Lung (tissue), 12 donors: ENCODE data around the gene GLRX2. TPM values are rescaled to one million over a fixed set of nuclear protein-coding genes. Genes with fewer than 3 reads are reported as not detected.
A peak's percentile ranks its signal among the peaks of the same experiment; 100 is the strongest.
"Not testable (repeated sequence)": the region's sequence is repeated elsewhere in the genome, so short reads cannot be mapped to it uniquely, and the experiment has no call there.

ENCODE experiments used
- ATAC-seq: fragments of 200-7000 bp; cut with Tn5 transposase; one replicate; pipeline ENCODE4 v1.9.1; 2020; ENCODE audit warnings: moderate number of reproducible peaks; ENCODE audit not compliant: insufficient read depth, low FRiP score
- DNase-seq, 3 donors: peaks; one replicate each; pipeline ENCODE4 v3.0.0-alpha.2; 2013 to 2017
- H3K27ac ChIP-seq, 2 donors: one replicate each; pipeline ENCODE4 v1.5.1; 2013; ENCODE audit warnings: mild to moderate bottlenecking in 2 of 2, moderate library complexity in 2 of 2, control low read depth in 1 of 2, inconsistent platforms in 1 of 2, low read depth in 1 of 2, low read length in 1 of 2
- H3K27me3 ChIP-seq, 3 donors: one replicate each; pipeline ENCODE4 v1.5.1; 2013; ENCODE audit warnings: low read length in 2 of 3; ENCODE audit not compliant: control insufficient read depth in 3 of 3, insufficient read depth in 3 of 3
- H3K36me3 ChIP-seq, 4 donors: one replicate each; pipeline ENCODE4 v1.5.1; 2013; ENCODE audit warnings: low read length in 4 of 4, mild to moderate bottlenecking in 1 of 4, moderate library complexity in 1 of 4; ENCODE audit not compliant: control insufficient read depth in 4 of 4, insufficient read depth in 4 of 4
- H3K4me1 ChIP-seq, 5 donors: one replicate each; pipeline ENCODE4 v1.5.1; 2013; ENCODE audit warnings: low read length in 5 of 5, mild to moderate bottlenecking in 2 of 5, moderate library complexity in 1 of 5; ENCODE audit not compliant: control insufficient read depth in 5 of 5, insufficient read depth in 5 of 5
- H3K4me3 ChIP-seq: one replicate; pipeline ENCODE4 v1.5.1; 2013; ENCODE audit warnings: mild to moderate bottlenecking, control low read depth, moderate library complexity
- H3K9ac ChIP-seq, 2 donors: one replicate each; pipeline ENCODE4 v1.5.1; 2013; ENCODE audit warnings: low read length in 2 of 2, control low read depth in 1 of 2; ENCODE audit not compliant: insufficient read depth in 1 of 2
- H3K9me3 ChIP-seq, 4 donors: one replicate each; pipeline ENCODE4 v1.5.1; 2013; ENCODE audit warnings: low read length in 3 of 4, mild to moderate bottlenecking in 1 of 4, moderate library complexity in 1 of 4; ENCODE audit not compliant: control insufficient read depth in 4 of 4, insufficient read depth in 3 of 4
- WGBS, 2 donors: extraction: QIAGEN DNeasy Blood & Tissue Kit; methylation state at CpG; one replicate each; pipeline ENCODE4 v1.1.7; 2013; 5-methylcytosine and 5-hydroxymethylcytosine counted together
- polyA plus RNA-seq, 2 donors: library from polyadenylated mRNA; stranded (reverse); fragments of 200-250 nt; gene quantifications; one replicate each; pipeline ENCODE4 v1.2.1, GENCODE V29; 2013
- total RNA-seq, 2 donors: library from RNA; depleted of rRNA in 1 of 2; stranded (reverse); fragments of >200 nt in 1 of 2; gene quantifications; one replicate each; pipeline ENCODE4 v1.2.1, GENCODE V29; 2014 to 2021
- TF ChIP-seq, protein P1 (sequence below): IDR thresholded peaks from 2 replicates; pipeline ENCODE4 v1.5.1; 2012; ENCODE audit warnings: mild to moderate bottlenecking; ENCODE audit errors: control extremely low read depth, extremely low read depth
- donor health status: control.
- donor health status: control.
- donor health status: Bipolar disorder and iron deficiency.
- donor health status: healthy.
- donor health status: DM: yes; HTN: yes; CAD: no.

Gene GLRX2
- total and polyA plus RNA-seq, 4 donors = 6.3 to 19.6 (median 15.1) TPM

DNA sequence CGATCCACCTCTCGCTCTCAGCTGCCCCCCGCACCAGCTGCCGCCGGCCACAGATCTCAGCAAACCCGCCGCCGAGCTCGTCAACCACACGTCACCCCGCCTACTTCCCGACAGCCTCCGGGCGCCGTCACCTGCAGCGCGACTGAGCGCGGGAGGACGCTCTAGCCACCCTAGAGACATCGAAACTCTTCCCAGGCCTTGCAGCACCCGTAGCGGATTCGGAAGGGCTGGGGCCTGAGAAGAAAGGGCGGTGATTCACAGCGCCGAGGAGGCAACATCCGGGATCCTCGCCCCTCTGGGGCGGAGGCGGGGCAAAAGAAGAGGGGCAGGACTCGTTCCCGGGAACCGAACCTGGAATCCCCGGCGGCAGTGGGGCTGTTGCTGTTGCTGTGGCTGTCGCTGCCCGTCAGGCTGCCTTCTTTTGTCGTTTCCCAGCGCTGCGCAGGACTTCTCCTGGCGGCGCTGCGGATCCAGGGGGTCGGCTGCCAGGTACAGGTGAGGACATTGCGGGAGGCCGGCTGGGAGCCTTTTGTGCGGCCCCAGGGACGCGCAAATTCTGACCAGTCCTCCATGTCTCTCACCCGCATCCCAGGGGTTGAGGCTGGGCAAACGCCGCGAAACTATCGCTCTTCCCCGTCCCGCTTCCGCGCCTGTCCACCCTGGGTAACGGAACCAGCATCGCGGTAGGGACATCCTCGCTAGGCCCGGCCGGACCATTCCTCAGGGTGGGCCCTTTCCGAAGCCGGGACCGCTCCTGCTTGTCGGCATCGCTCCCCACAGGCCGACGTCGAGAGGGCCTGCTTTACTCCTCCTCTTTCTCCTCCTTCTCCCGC is 45.7 kb downstream of the GLRX2 start, which contains the start of the genes RO60 and UCHL5:
Gene RO60, plus strand, starts transcription at position 331 of the 833 bp plus-strand sequence. CDS start 9,443 bp downstream, outside the sequence.
Gene UCHL5, minus strand, starts transcription at position 79 of the 833 bp plus-strand sequence. CDS start 100 bp downstream, outside the sequence.
- 0% methylated on average over 70 to 74 of the region's 74 CpGs for WGBS, 2 donors
- Histone ChIP-seq H3K4me1 (peaks cover 1 to 24% (median 8%) of the 10 kb centered on the region in 5 donors), H3K27ac (peak within 1 kb of the TSS; percentile 98), H3K36me3 (peaks cover 0 to 9% (median under 1%) of the 10 kb centered on the region in 4 donors), H3K4me3 (peak within 1 kb of the TSS; percentile 81), H3K9me3 (no peaks in the 10 kb centered on the region), H3K27me3 (no peaks in the 10 kb centered on the region), H3K9ac (peak within 1 kb of the TSS; percentile 98)
- peak; percentile 96 for ATAC-seq
- TF ChIP-seq, protein P1, sequence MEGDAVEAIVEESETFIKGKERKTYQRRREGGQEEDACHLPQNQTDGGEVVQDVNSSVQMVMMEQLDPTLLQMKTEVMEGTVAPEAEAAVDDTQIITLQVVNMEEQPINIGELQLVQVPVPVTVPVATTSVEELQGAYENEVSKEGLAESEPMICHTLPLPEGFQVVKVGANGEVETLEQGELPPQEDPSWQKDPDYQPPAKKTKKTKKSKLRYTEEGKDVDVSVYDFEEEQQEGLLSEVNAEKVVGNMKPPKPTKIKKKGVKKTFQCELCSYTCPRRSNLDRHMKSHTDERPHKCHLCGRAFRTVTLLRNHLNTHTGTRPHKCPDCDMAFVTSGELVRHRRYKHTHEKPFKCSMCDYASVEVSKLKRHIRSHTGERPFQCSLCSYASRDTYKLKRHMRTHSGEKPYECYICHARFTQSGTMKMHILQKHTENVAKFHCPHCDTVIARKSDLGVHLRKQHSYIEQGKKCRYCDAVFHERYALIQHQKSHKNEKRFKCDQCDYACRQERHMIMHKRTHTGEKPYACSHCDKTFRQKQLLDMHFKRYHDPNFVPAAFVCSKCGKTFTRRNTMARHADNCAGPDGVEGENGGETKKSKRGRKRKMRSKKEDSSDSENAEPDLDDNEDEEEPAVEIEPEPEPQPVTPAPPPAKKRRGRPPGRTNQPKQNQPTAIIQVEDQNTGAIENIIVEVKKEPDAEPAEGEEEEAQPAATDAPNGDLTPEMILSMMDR = no peak
- DNase-seq = peak; percentile 98 to 99 (median 99)

DNA sequence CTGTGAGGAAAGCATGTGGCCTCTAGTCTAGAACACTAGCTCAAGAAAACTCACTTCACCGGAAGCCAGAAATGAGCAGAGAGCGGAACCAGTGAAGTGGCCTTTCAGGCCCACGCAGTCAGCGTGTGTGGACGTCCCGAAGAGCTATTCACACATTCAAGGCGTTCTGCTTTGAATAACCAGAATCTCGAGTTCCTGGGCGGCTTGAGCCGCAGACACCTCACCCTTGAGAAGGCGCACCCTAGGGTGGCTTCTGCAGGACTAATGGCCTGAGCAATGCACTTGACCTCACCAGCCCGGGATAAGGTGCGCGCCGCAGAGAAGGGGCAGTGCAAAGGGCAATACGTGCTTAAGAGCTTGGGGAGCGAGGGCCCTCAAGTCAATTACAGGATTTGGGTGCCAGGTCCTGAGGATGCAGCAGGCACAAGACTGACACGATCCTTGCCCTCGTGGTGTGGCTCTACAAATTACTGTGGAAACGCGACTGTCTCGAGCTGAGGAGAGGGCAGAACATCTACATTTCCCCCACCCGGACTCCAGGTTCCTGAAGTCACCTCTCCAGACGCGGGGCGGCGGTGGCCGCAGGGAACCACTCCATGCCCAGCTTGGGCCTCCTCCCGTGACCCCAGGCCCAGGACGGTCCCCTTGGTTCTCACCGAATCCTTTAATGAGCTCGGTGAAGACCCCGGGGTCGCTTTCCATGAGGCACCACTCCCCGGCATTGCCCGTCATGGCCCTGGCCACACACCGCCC is 46.5 kb downstream of the GLRX2 start:
- peak overlapping the region; percentile 81 for H3K4me3 ChIP-seq
- TF ChIP-seq, protein P1 = no peak
- 0% methylated on average over 37 of the region's 37 CpGs for WGBS, 2 donors
- H3K9ac ChIP-seq = peak overlapping the region; percentile 88 to 98
- no peaks in the 10 kb centered on the region for H3K27me3 ChIP-seq
- ATAC-seq (peak; percentile 39), DNase-seq (peak; percentile 48 to 76 (median 69))
- peaks cover 0 to 9% (median under 1%) of the 10 kb centered on the region in 4 donors for H3K36me3 ChIP-seq
- H3K27ac ChIP-seq = peak overlapping the region; percentile 98
- peaks cover 0 to 24% (median 8%) of the 10 kb centered on the region in 5 donors for H3K4me1 ChIP-seq
- H3K9me3 ChIP-seq = no peaks in the 10 kb centered on the region

DNA sequence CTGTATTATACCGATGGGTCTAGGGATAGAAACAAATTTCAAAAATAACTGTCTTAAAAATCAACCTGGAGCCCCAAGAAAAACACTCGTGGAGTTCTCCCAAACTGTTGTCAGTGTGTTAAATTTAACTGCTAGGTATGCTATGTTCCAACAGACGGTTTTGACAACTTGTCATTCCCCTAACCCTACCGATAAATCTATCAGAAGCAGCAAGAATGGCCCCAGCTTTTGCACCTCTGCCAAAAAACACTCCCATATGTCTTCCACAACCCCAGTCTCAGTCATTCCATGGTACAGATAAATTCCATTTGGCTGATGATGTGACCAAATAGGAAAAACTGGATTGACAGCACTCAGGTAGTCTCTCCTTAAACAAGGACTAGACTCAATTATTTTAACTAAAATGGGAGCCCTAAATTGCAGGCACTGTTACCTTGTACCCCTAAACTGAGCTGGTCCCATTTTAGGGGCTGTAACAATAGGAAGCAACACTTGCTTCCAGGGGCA is 51.0 kb downstream of the GLRX2 start:
- peaks cover 0 to 6% (median 4%) of the 10 kb centered on the region in 4 donors for H3K36me3 ChIP-seq
- peaks cover 0 to 16% (median 3%) of the 10 kb centered on the region in 5 donors for H3K4me1 ChIP-seq
- H3K9me3 ChIP-seq = no peaks in the 10 kb centered on the region
- ATAC-seq = no peak
- TF ChIP-seq, protein P1 = no peak
- no peak overlapping the region for H3K27ac ChIP-seq
- no peak overlapping the region for H3K9ac ChIP-seq
- no peak overlapping the region for H3K4me3 ChIP-seq
- WGBS, 2 donors = 93 to 94% methylated on average over 4 of the region's 4 CpGs
- H3K27me3 ChIP-seq = no peaks in the 10 kb centered on the region
- DNase-seq = no peak

DNA sequence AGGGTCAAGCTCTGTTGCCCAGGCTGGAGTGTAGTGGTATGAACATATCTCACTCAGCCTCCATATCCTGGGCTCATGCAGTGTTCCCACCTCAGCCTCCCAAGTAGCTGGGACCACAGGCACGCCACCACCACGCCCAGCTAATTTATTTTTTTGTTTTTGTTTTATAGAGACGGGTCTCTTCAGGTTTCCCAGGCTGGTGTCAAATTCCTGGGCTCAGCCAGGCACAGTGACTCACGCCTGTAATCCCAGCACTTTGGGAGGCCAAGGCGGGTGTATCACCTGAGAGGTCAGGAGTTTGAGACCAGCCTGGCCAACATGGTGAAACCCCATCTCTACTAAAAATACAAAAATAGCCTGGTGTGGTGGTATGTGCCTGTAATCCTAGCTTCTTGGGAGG is 56.3 kb downstream of the GLRX2 start:
- WGBS, 2 donors = 94 to 96% methylated on average over 5 of the region's 5 CpGs

More for the DNA sequence above, 56.3 kb downstream of the GLRX2 start:
- ATAC-seq, H3K27ac ChIP-seq, H3K4me1 ChIP-seq, H3K9me3 ChIP-seq, H3K27me3 ChIP-seq, H3K9ac ChIP-seq, H3K4me3 ChIP-seq, DNase-seq: not testable (repeated sequence)
- peaks cover 3 to 11% (median 11%) of the 10 kb centered on the region in 4 donors for H3K36me3 ChIP-seq
